Upper lobe of left lung (tissue), 6 donors: ENCODE results near the gene HIPK1. TPM values are rescaled to one million over a fixed set of nuclear protein-coding genes. Genes with fewer than 3 reads are reported as not detected.
"Not testable (repeated sequence)": the region's sequence is repeated elsewhere in the genome, so short reads cannot be mapped to it uniquely, and the experiment has no call there.

Experiments used
- ATAC-seq, 2 donors: fragments of 200-7000 bp; cut with Tn5 transposase; one replicate each; pipeline ENCODE4 v1.9.1; 2022; ENCODE audit warnings: mild to moderate bottlenecking in 2 of 2, moderate library complexity in 2 of 2; ENCODE audit not compliant: low FRiP score in 2 of 2
- DNase-seq, 2 donors: peaks; one replicate each; pipeline ENCODE4 v3.0.0-alpha.2; 2019 to 2020
- H3K27ac ChIP-seq, 4 donors: fragments of 200-600 bp; sonication (generic); one replicate each; pipeline ENCODE4 v1.5.1; 2016 to 2019
- H3K27me3 ChIP-seq, 4 donors: fragments of 200-600 bp; sonication (generic); one replicate each; pipeline ENCODE4 v1.5.1; 2017 to 2019
- H3K36me3 ChIP-seq, 4 donors: fragments of 200-600 bp; sonication (generic); one replicate each; pipeline ENCODE4 v1.5.1; 2016 to 2019
- H3K4me1 ChIP-seq, 4 donors: fragments of 200-600 bp; sonication (generic); one replicate each; pipeline ENCODE4 v1.5.1; 2018 to 2019
- H3K4me3 ChIP-seq, 4 donors: fragments of 200-600 bp; sonication (generic); one replicate each; pipeline ENCODE4 v1.5.1; 2017 to 2019; ENCODE audit warnings: mild to moderate bottlenecking in 2 of 4, moderate library complexity in 1 of 4
- H3K9me3 ChIP-seq, 4 donors: fragments of 200-600 bp; sonication (generic); one replicate each; pipeline ENCODE4 v1.5.1; 2018 to 2019
- CTCF ChIP-seq, 6 experiments: fragments of 450-650 bp in 4 of 6; fragments of 200-600 bp in 2 of 6; sonication (generic) in 2 of 6; IDR thresholded peaks; one replicate each; pipeline ENCODE4 v1.5.1; 2016 to 2019; ENCODE audit warnings: antibody characterized with exemption in 6 of 6
- EP300 ChIP-seq, 4 donors: sonication (generic); formaldehyde crosslinking; IDR thresholded peaks; one replicate each; pipeline ENCODE4 v1.5.1; 2017; ENCODE audit warnings: antibody characterized with exemption in 4 of 4, control low read depth in 2 of 4
- POLR2A ChIP-seq, 4 donors: fragments of 450-650 bp; IDR thresholded peaks; one replicate each; pipeline ENCODE4 v1.5.1; 2016 to 2017; ENCODE audit warnings: antibody characterized with exemption in 4 of 4, mild to moderate bottlenecking in 2 of 4
- POLR2AphosphoS5 ChIP-seq, 2 donors: sonication (generic); formaldehyde crosslinking; IDR thresholded peaks; one replicate each; pipeline ENCODE4 v1.5.1; 2017; ENCODE audit warnings: antibody characterized with exemption in 2 of 2
- WGBS, 2 donors: methylation state at CpG; one replicate each; pipeline ENCODE4 v1.1.5; 2017 to 2018; 5-methylcytosine and 5-hydroxymethylcytosine counted together
- total RNA-seq, 6 donors: library from RNA; depleted of rRNA in 4 of 6; stranded (reverse); fragments of >200 nt in 4 of 6; gene quantifications; one replicate each; pipeline versions ENCODE4 v1.1.0 to v1.2.1, GENCODE V29; 2016 to 2021
- donor health status: DM: no; HTN: no; CAD: no; lungs with moderate emphysema.
- donor health status: DM: no; HTN: yes; CAD: no; lungs with severe emphysema.

Gene HIPK1
- total RNA-seq, 6 donors from 2014 or later, result 31.4 to 85.5 (median 64.0) TPM

DNA sequence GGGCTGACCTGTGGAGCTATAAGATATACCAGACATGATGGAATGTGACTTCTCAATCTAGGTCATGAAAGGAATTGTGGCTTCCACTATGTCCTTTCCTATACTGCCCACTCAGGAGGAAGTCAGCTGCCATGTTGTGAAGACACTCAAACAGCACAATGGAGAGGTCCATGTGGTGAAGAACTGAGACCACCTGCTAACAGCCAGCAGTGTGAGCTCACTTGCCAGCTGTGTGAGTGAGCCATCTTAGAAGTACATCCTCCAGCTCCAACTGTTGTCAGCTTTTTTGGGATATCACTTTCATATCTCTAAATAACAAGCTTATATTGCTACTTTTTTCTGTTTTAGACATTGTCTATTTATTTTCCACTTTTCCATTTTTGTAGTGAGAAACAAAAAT lies 79.9 kb downstream of the HIPK1 start:
- no peak overlapping the region for H3K27ac ChIP-seq
- no peaks in the 10 kb centered on the region for H3K9me3 ChIP-seq
- H3K4me1 ChIP-seq, result no peaks in the 10 kb centered on the region
- no peaks in the 10 kb centered on the region for H3K27me3 ChIP-seq
- H3K4me3 ChIP-seq, result no peak overlapping the region
- ATAC-seq, result no peak
- no peaks in the 10 kb centered on the region for H3K36me3 ChIP-seq
- TF ChIP-seq POLR2A (IDR thresholded peaks at IDR 0.05), result no peak
- no peak for TF ChIP-seq POLR2AphosphoS5 (IDR thresholded peaks at IDR 0.05)
- no peak for TF ChIP-seq EP300 (IDR thresholded peaks at IDR 0.05)
- TF ChIP-seq CTCF (IDR thresholded peaks at IDR 0.05), result no peak
- DNase-seq, result no peak

DNA sequence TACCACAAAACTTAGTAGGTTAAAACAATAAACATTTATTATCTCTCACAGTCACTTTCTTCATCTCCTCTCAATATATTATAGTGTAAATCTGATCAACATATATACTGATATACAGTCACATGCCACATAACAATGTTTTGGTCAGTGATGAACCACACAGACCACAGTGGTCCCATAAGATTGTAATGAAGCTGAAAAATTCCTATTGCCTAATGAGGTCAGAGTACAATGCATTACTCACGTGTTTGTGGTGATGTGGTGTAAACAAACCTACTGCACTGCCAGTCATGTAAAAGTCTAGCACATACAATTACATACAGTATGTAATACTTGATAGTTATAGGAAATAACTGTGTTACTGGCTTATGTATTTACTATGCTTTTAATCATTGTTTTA lies 80.3 kb downstream of the HIPK1 start:
- WGBS, 2 donors, result 64 to 90% methylated on average over 1 of the region's 1 CpG

GRCh38 chr1:114010433-114011184 lies 81.5 kb downstream of the HIPK1 start:
- no peaks in the 10 kb centered on the region for H3K9me3 ChIP-seq
- no peak for TF ChIP-seq POLR2AphosphoS5 (IDR thresholded peaks at IDR 0.05)
- no peak for TF ChIP-seq EP300 (IDR thresholded peaks at IDR 0.05)
- TF ChIP-seq CTCF (IDR thresholded peaks at IDR 0.05), result no peak
- TF ChIP-seq POLR2A (IDR thresholded peaks at IDR 0.05), result no peak
- WGBS, 2 donors, result 59% methylated on average over 9 of the region's 9 CpGs
- DNase-seq (no peak), ATAC-seq (no peak)
- H3K27ac ChIP-seq, result no peak overlapping the region
- H3K4me3 ChIP-seq, result no peak overlapping the region
- no peaks in the 10 kb centered on the region for H3K27me3 ChIP-seq
- H3K36me3 ChIP-seq, result no peaks in the 10 kb centered on the region
- no peaks in the 10 kb centered on the region for H3K4me1 ChIP-seq

More for the DNA sequence above, 80.3 kb downstream of the HIPK1 start:
- no peak for TF ChIP-seq POLR2AphosphoS5 (IDR thresholded peaks at IDR 0.05)
- TF ChIP-seq CTCF (IDR thresholded peaks at IDR 0.05), result no peak
- no peak for TF ChIP-seq POLR2A (IDR thresholded peaks at IDR 0.05)
- TF ChIP-seq EP300 (IDR thresholded peaks at IDR 0.05), result no peak
- Histone ChIP-seq H3K27ac (no peak overlapping the region), H3K9me3 (no peaks in the 10 kb centered on the region), H3K4me3 (no peak overlapping the region), H3K4me1 (no peaks in the 10 kb centered on the region), H3K27me3 (no peaks in the 10 kb centered on the region), H3K36me3 (no peaks in the 10 kb centered on the region)
- ATAC-seq (no peak), DNase-seq (no peak)

- H3K9me3 ChIP-seq, result no peaks in the 10 kb centered on the region
- H3K27me3 ChIP-seq, result no peaks in the 10 kb centered on the region
- H3K36me3 ChIP-seq, result no peaks in the 10 kb centered on the region
- ATAC-seq (no peak), DNase-seq (no peak)
- H3K27ac ChIP-seq, result no peak overlapping the region
- no peak overlapping the region for H3K4me3 ChIP-seq
- TF ChIP-seq EP300 (IDR thresholded peaks at IDR 0.05), result no peak
- no peak for TF ChIP-seq CTCF (IDR thresholded peaks at IDR 0.05)
- no peak for TF ChIP-seq POLR2A (IDR thresholded peaks at IDR 0.05)
- no peak for TF ChIP-seq POLR2AphosphoS5 (IDR thresholded peaks at IDR 0.05)
- H3K4me1 ChIP-seq, result no peaks in the 10 kb centered on the region
Observed at GRCh38 chr1:114011796-114012195, 82.7 kb downstream of the HIPK1 start.

- TF ChIP-seq POLR2A (IDR thresholded peaks at IDR 0.05) (no peak), POLR2AphosphoS5 (IDR thresholded peaks at IDR 0.05) (no peak), EP300 (IDR thresholded peaks at IDR 0.05) (no peak), CTCF (IDR thresholded peaks at IDR 0.05) (no peak)
- no peak overlapping the region for H3K4me3 ChIP-seq
- ATAC-seq (no peak), DNase-seq (no peak)
- H3K9me3 ChIP-seq, result no peaks in the 10 kb centered on the region
- H3K36me3 ChIP-seq, result no peaks in the 10 kb centered on the region
- H3K27me3 ChIP-seq, result no peaks in the 10 kb centered on the region
- no peak overlapping the region for H3K27ac ChIP-seq
- H3K4me1 ChIP-seq, result no peaks in the 10 kb centered on the region
- WGBS, 2 donors, result 82 to 97% methylated on average over 2 of the region's 2 CpGs
Observed at GRCh38 chr1:114015075-114015474, 86.0 kb downstream of the HIPK1 start.

DNA sequence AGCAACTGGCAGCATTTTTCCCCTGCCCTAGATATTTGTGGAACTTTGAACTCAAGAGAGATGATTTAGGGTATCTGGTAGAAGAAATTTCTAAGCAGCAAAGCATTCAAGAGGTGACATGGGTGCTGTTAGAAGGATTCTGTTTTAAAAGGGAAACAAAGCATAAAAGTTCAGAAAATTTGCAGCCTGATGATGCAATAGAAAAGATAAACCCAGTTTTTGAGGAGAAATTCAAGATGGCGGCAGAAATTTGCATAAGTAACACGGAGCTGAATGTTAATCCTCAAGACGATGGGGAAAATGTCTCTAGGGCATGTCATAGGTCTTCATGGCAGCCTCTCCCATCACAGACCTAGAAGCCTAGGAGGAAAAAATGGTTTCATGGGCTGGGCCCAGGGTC lies 90.6 kb downstream of the HIPK1 start:
- H3K4me3 ChIP-seq, H3K27ac ChIP-seq, H3K9me3 ChIP-seq, H3K36me3 ChIP-seq, ATAC-seq, H3K4me1 ChIP-seq, DNase-seq, H3K27me3 ChIP-seq: not testable (repeated sequence)
- WGBS, 2 donors, result 87 to 89% methylated on average over 3 of the region's 3 CpGs
